DMS53 treated with DMSO at 0.1 percent for 48 hours (cell line): ENCODE results near the gene ARID5B.

Source experiments
- DNase-seq: peaks from one replicate; lab custom pipeline; 2025; ENCODE audit not compliant: unreplicated experiment; lab: John Stamatoyannopoulos, UW

ARID5B gene

DNA sequence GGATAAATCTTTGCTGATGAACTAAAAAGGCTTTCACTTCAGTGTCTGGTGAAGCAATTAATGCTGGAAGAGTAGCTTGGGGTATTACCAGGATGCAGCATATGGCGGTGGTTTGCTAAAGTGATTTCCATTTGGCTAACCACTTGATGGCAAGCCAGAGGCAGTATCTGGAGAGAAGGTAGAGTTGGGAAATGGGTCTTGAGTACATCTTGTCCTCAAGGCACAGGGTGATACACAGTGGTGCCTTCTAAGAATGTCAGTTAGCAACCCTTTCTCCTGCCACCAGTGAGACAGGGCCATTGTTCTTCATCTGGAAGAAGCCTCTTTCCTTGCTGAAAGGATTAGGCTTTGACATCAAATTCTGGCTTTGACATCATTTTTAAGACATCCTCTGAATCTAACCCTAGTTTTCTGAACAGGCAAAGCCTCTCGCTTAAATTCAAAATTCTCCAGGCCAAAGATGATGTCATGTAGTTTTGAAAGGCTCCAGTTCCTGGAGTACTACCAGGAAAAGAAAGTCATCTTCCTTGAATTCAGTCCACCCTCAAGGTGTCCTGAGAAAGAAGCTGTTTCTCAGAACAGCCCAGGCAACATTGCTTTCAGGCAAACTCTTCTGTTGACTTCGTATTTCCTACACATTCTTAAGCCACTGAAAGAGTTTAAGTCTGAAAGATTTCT lies 162.4 kb downstream of the ARID5B start:
- DNase-seq = no peak

DNA sequence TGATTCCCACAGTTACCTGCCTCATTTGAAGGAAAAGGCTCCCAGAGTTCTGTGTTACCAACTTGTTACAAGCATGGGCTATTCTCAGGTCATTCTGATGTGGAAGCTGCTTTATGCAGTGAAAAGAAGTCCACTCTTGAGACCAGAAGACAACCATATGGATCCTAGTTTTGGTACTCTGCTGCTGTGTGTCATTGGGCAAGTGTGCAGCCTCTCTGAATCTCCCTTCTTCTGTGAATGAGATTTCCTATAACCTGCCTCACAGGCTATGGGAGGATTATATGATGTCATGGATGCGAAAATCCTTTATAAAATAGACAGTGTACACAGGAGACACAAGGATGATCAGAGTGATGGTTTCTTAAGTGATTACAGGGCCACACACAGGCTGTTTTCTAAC lies 166.1 kb downstream of the ARID5B start:
- no peak for DNase-seq

DNA sequence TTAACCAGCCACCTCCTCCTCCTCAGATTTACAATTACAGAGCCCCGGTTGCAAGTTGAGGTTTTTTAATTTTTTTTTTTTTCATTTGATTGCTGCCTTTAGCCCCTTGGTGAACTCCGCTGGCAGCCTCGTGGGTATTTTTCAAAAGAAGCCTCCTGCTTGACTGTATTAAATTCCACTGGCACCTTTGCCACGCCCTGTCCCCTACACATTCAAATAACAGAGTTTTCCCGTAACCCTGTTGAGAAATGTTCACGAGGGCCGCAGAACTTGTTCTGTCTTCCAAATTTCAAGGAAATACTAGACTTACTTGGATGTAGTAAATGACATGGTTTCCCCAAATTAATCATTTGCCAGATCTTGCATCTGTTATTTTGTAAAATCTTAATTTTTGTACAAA lies 167.0 kb downstream of the ARID5B start:
- DNase-seq = no peak

DNA sequence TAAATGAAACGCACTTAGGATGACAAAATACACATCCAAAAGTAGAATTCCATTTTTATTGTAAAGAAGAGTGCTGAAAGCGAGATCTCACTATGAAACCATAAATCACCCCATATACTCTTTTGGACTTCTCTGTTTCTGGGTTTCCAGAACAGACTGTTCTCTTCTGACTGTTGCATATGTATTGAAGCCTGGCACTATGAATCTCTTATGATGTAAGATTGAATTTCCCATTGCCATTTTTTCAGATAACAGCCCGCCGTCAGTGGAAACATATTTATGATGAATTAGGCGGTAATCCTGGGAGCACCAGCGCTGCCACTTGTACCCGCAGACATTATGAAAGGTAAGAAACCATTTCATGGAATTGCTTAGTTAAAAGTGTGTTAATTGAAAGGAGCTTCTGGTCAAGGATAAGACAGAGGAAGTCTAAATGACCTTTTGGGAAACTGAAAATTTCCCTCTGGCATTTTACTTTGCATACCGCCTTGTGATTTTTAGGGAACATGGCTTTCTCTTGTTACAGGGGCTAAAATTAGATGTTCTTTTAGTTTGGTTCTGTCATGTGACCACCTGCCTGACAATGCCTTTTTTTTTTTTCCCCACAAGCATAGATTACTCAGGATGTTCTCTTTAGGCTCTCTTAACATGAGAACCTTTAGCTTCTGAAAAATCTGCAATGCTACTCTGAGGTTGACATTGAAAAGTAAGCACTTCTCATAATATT lies 168.1 kb downstream of the ARID5B start:
- DNase-seq = no peak

DNA sequence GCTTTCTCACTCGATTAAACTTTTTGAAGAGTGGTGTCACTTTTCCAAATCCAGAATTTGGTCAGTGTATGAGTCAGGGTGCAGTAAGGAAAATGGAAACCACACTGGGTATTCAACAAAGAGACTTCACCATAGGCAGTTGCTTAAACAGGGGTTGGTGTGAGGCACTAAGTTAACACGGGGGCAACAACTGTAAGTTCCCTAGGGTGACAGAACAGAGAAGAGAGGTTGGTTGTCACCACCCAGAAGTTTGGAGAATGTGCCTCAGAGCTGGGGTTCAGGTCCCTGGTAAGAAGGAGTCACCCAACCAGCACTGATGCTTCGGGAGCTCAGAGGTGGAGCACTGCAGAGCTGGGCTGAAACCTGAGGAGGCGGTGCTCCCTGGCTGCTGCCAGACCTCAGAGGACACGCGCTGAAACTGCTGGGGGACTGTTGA lies 170.4 kb downstream of the ARID5B start:
- DNase-seq = no peak

DNA sequence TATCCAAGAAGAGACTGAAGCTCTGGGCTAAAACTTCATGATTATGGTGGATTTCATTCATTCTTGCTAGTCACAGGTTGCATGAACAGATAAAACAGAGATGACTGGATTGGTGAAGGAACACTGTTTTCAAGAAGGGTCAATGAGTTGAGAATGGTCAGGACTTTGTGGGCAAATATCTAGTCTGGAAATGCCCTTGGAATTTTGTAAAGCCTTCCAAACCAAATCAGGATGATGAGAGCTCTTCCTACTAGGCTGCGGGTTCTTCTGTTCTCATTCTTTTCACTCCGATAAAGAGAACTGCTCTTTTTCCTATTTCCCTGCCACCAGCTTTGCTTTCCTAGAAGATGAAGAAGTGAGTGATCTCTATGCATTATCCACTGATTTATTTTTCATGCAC lies 171.4 kb downstream of the ARID5B start:
- no peak for DNase-seq

DNA sequence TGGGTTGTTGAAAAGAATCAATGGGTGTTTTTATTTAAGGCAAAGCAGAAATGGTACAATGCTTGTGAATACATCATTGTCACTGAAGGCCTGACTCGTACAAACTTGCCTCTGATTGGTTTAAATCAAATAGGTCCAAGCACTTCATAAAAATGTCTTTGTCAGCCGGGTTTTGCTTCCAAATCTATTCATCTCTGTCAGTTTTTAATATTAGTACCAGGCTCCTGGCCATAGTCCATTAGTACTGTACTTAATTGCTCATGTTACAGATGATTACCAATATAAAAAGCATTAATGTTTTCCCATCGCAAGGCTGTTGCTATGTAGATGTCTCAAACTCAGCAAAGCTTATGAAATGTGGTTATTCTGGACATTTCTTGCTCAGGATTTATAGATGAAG lies 171.9 kb downstream of the ARID5B start:
- no peak for DNase-seq

DNA sequence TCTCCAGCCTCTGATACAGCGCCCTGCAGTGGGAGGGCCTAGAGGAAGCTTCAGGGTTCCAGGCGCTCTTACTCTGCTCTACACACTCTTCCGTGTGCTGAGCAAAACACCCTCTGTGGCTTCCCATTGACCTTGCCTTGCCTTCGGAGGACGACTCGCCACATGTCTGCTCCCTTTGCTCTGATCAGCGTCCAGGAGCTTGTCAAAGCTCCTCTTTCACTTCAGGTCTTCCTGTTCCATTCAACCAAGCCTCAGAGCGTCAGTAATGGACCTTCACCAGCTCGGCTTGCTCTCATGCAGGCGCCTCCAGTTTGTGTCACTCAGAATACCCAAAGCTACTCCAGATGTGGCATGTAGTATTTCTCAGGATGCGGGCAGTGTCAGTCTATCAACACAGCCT lies 173.9 kb downstream of the ARID5B start:
- DNase-seq = no peak

DNA sequence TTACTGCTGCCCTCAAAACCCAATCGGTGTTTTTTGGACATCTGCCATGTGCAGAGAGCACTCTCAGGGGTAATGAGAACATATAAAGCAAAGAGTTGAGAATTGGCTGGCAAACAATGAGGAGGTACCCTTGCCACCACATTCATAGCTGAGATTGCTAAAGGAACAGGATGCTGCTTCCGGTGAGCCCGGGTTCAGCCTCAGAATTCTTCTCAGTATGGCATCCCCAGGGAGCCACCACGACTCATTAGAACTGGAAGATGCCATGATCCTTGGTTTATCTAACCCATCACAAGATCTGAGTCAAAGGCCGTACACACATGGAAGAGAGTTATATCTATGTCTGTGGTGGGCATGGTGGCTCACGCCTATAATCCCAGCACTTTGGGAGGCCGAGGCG lies 174.4 kb downstream of the ARID5B start:
- no peak for DNase-seq

DNA sequence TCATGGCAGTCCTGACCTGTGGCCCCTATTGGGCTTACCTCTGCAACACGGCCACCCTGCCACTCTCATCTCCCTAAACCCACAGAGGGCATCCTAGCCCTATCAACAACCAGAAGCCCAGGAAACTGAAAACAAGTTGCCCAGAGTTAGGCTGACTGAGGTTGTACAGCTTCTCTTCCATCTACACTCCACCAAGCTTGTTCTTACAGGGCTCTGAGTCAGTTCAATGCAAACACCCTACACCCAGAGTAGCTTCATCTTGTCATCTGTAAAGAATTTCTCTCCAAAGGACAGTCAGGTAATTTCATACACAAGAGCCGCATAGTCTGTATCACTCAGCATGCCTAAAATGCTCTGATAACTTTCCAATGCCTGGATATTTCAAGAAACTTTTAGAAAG lies 175.4 kb downstream of the ARID5B start:
- DNase-seq = no peak

DNA sequence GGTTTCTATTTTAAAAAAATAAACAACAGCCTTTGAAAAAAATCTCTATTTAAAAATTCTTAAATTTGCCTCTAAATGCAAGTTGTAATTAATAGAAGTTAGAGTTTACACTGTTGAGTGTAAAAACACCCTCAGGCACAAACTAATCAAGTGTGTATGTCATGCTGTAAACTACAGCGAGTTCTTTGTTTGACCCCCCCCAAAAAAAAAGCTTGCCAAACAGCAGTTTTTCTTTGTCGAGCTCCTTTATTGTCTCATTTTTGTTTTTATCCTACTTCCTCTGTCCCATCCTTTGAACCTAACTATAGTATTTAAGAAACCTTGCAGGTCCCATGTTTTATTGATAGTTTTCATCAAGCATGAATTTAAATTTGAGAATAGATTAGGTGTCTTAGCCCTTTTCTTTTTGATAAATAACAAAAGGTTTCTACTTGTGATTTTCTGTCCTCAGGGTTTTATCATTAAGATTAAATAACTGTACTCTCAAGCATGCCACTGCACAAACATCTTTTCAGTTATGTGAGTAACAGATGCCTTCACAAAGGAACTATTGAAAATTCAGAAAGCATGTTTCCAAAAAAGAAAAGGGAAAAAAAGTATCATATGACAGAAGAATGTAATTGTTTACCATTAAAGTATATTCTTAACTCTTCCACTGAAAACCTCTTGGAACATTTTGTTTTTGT lies 176.0 kb downstream of the ARID5B start:
- DNase-seq = no peak

DNA sequence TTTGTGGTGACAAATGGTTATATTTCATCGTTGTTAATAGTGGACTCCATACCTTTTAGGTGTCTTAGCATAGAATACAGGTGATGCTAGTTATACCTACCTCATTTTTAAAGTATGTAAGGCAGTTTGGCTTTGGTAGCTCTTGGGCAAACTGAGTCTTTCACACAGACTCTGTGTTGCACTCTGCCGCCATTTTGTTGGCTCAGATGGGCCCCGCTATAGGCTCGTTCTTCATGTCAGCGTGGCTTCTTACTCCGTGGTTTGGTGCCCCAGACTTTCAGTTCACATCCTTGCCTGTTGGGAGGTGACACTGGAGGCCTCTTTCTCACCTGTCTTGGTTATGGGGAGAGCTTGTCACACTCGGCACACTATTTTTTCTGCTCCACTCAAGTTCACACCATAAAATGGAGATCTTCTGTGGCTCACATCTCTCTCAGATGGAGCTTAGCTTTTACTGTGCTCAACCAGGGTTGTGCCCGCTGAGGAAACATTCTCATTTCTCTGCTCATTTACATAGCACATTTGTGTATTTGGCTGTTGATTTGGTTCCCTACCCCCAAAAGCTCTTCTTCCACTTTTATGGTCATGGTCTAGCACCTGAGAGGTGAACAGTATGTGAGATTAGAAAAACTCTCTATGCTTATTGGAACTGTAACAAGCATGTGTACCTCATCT lies 178.5 kb downstream of the ARID5B start:
- DNase-seq = no peak

DNA sequence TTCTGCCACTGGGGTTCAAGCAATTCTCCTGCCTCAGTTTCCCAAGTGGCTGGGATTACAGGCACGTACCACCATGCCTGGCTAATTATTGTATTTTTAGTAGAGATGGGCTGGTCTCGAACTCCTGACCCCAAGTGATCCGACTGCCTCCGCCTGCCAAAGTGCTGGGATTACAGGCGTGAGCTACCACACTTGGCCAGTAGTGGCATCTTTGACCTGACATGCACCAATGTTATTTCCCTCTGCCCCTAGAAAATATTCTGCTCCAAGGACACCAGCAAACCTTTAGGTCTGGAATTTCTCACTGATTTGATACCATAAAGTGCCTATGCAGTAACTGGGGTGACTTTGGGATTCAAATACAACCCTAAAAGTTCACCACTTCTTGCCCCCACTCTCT lies 179.4 kb downstream of the ARID5B start:
- DNase-seq = no peak

DNA sequence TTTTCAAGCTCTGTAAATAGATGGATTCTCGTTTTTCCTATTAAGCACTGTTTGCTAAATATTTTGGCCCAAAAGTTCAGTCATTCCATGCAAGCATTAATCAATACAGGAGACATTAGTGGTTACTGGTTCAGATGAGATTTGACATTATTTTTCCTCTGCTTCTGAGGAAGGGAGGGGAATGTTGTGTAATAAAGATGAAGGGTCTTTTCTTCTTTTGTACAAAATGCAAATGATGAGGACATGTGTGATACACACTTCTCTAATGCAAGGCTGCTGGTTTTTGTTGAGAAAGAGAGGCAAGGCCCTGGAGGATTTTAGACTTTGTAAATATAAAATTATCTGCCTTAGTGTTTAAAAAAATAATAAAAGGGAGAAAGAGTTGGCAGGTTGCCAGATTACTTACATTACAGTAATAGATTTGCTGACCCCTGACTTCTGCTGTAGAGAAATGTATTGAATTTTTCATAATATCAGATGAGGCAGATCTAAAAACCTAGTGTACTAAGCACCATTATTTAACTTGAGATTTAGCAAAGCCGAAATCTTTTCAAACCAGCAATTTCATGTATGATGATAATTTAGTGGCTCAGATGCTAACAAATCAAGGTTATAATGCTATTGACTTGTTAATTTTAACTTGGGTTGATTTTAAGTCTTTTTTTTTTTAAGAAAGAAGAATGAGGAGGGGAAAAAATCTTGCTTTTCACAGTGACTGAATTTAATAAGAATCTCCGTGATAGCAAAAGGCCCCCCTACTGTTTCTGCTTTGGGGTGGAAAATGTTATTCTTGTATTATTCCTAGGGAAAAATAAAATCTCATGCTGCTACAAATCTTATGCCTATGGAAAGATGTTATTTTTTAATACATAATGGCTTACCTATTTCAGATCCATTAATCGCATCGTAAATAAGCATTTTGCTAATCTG lies 180.1 kb downstream of the ARID5B start:
- DNase-seq = no peak

DNA sequence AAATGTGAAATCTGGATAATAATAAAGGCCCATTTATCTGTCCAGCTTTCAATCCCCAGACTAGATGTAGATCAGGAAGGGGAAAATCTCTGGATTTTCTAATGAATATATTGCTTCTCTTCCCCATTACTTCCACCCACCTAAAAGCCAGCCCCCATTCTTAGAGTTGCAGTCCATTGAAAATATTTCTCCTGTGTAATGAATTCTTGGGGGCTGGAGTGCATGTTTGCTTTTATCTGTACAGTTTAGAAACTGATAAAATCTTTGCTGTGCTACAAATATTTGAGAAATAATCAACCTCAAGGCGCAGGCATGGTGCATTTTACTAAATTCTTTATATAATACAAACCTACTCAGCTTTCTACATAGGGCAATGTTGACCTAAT lies 180.8 kb downstream of the ARID5B start:
- no peak for DNase-seq

DNA sequence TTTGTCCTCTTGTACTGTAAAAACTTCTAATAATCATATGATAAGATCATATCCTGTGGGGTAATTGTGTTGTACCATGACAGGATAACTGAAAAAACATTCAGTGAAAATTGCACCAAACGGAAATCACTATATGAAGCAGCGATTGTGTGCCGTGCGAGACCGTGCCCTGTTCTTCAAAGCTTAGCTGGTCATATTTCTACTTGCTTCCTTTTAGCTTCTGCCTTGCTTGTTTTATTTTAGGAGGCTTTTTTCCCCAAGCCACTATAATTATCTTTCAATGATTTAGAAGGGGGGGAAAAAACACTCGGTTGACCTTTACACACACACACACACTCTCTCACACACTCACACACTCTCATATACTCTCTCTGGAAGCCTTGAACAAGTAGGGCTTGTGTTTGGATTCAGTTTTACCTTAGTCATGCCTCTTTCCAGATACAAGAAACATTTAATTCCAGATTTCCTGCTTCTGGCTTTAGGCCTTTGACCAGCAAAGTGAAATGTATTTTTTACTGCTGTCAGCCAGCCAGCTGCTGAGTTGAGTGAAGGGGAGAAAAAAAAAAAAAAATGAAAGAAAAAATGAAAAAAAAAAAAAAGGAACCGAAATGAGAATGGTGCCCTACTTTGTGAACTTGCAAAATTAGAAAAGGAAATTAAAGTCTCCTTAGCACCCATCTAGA lies 181.4 kb downstream of the ARID5B start:
- DNase-seq = no peak

DNA sequence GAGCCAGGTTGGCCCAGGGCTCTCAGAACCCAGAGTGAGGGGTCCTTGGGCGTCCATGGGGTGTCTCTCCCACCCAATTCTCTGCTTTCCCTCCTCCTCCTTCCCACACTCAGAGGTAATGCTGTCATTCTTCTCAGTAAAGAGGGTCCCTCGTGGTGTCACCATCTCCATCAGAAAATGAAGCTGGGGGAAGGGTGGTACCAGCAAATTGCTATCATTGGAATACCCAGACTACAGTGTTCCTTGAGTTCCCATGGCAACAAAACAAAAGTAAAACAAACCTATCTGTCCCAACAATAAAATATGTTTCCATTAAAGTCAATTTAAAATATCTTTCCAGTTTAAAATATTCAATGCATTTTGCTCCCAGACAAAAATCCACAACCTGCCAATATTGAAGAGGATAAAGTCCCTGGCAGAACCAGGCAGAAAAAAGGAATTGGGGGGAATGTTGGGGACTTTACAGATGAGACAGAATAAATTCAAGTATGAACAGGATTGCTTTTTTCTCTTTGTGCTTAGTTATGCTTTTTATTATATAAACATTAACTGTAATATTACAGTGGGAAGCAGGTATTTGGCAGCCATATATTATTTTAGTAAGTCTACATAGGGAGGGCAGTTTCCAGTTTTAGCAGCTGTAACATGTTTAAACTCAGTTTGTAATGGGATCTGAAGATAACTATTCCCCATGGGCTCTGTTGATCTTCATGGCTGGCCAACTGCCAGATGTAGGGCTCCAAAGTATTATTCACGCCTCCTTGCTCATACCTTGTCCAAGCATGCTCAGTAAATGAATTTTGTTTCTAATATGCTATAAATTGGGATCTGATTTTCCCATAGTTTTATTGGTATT lies 182.1 kb downstream of the ARID5B start:
- no peak for DNase-seq

DNA sequence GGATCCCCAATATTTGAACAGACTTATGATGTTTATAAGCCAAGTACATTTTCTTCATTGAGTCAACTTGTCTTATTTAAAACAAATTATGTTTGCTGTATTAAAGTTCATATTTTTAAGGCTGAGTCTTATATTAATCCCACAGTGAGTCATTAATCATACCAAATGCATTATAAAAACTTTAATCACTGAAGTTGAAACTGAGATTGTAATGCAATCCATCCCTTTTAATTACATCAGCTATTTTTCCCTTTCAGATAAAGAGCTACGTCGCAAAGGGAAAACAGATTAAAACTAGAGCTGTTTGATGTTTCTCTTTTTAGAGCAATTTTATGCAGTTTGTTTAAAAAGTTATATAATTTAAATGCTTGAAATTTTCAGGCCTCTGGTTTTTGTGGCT lies 183.0 kb downstream of the ARID5B start:
- no peak for DNase-seq

DNA sequence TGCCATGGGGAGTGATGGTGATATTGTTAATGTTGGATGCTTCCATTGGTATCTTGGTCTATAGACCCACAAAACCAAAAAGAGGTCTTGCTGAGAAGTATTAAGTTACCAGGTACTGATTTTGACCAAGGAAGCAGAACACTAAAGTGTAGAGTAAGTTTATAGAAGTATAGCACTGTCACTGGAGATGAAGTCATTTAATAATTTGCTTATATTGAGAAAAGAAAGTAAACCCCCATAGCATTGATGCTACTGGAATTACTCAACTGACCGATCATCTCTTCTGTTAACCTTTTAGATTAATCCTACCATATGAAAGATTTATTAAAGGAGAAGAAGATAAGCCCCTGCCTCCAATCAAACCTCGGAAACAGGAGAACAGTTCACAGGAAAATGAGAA lies 183.9 kb downstream of the ARID5B start:
- DNase-seq = no peak
